Astrocyte of the cerebellum (primary cell): Measurements from ENCODE around the gene GRIP1.

ENCODE experiments used
- DNase-seq: peaks from one replicate; pipeline ENCODE4 v3.0.0-alpha.2; 2011; ENCODE audit warnings: low read depth
- H3K4me3 ChIP-seq: 2 replicates; pipeline ENCODE4 v1.5.1; 2011; ENCODE audit warnings: mild to moderate bottlenecking, low read depth, low read length, moderate library complexity
- CTCF ChIP-seq: IDR thresholded peaks from 2 replicates; pipeline ENCODE4 v1.5.1; 2012; ENCODE audit warnings: low read length, low read depth, moderate library complexity, mild to moderate bottlenecking; ENCODE audit errors: missing control alignments
- in situ Hi-C: cut with HindIII; loops from 2 replicates; pipeline ENCODE4 v1.10.0; 2017; ENCODE audit warnings: low sequenced_read_pairs

The GRIP1 gene

GRCh38 chr12:66719862-66720261 is 41.0 kb upstream of the GRIP1 start:
- no peak for DNase-seq
- no peak overlapping the region for H3K4me3 ChIP-seq
- in situ Hi-C loops: no loop called here
- TF ChIP-seq CTCF: no peak

- no peak for TF ChIP-seq CTCF
- in situ Hi-C loops: no loop called here
- H3K4me3 ChIP-seq: no peak overlapping the region
- DNase-seq: no peak
Observed at GRCh38 chr12:66717036-66717673, 38.3 kb upstream of the GRIP1 start.

GRCh38 chr12:66716522-66716921 is 37.6 kb upstream of the GRIP1 start:
- DNase-seq: no peak
- in situ Hi-C loops: no loop called here
- no peak for TF ChIP-seq CTCF
- H3K4me3 ChIP-seq: no peak overlapping the region

GRCh38 chr12:66714709-66715108 is 35.8 kb upstream of the GRIP1 start:
- DNase-seq: no peak
- no peak for TF ChIP-seq CTCF
- H3K4me3 ChIP-seq: no peak overlapping the region
- in situ Hi-C loops: no loop called here

GRCh38 chr12:66713984-66714383 is 35.1 kb upstream of the GRIP1 start:
- in situ Hi-C loops: no loop called here
- no peak for TF ChIP-seq CTCF
- no peak overlapping the region for H3K4me3 ChIP-seq
- DNase-seq: no peak

GRCh38 chr12:66709893-66710292 is 31.0 kb upstream of the GRIP1 start:
- in situ Hi-C loops: no loop called here
- H3K4me3 ChIP-seq: no peak overlapping the region
- DNase-seq: no peak
- TF ChIP-seq CTCF: no peak

- no peak overlapping the region for H3K4me3 ChIP-seq
- no peak for TF ChIP-seq CTCF
- in situ Hi-C loops: no loop called here
- DNase-seq: no peak
Observed at GRCh38 chr12:66709457-66709773, 30.5 kb upstream of the GRIP1 start.
